Naive B cell (primary cell): ENCODE measurements around the gene SERINC3. TPM values are rescaled to one million over a fixed set of nuclear protein-coding genes. Genes with fewer than 3 reads are reported as not detected.

Experiments used
- ATAC-seq, 2 donors: fragments of 150-1000 bp; cut with Tn5 transposase; 2 replicates each; pipeline ENCODE4 v1.10.0; 2021; ENCODE audit warnings: low read depth in 2 of 2, mild to moderate bottlenecking in 2 of 2, moderate library complexity in 2 of 2
- DNase-seq: peaks from one replicate; pipeline ENCODE4 v3.0.0; 2022
- H3K27ac Mint-ChIP-seq, 6 donors: one replicate each; pipeline ENCODE4 v1.8.0; 2020 to 2022; ENCODE audit warnings: mild to moderate bottlenecking in 6 of 6, mixed read lengths in 6 of 6, moderate library complexity in 5 of 6, inconsistent platforms in 2 of 6
- H3K27me3 Mint-ChIP-seq, 3 donors: one replicate each; pipeline ENCODE4 v1.8.0; 2021 to 2022; ENCODE audit warnings: mixed read lengths in 3 of 3, mild to moderate bottlenecking in 1 of 3
- H3K36me3 Mint-ChIP-seq, 2 donors: one replicate each; pipeline ENCODE4 v1.8.0; 2020 to 2022; ENCODE audit warnings: mixed read lengths in 2 of 2, inconsistent platforms in 1 of 2, mild to moderate bottlenecking in 1 of 2
- H3K4me1 Mint-ChIP-seq, 3 donors: one replicate each; pipeline ENCODE4 v1.8.0; 2020 to 2022; ENCODE audit warnings: mixed read lengths in 3 of 3, inconsistent platforms in 1 of 3, mild to moderate bottlenecking in 1 of 3, moderate library complexity in 1 of 3
- H3K4me3 Mint-ChIP-seq, 8 donors: one replicate each; pipeline ENCODE4 v1.8.0; 2020 to 2022; ENCODE audit warnings: mild to moderate bottlenecking in 8 of 8, mixed read lengths in 8 of 8, moderate library complexity in 8 of 8, inconsistent platforms in 2 of 8
- H3K9me3 Mint-ChIP-seq, 7 donors: one replicate each; pipeline ENCODE4 v1.8.0; 2020 to 2022; ENCODE audit warnings: mixed read lengths in 7 of 7, mild to moderate bottlenecking in 5 of 7, inconsistent platforms in 2 of 7, moderate library complexity in 1 of 7
- polyA plus RNA-seq, 6 donors: library from polyadenylated mRNA; unstranded; fragments of 300-500 nt; fragmentation: Illumina TruSeq; gene quantifications; one replicate each; pipeline ENCODE4 v1.2.3, GENCODE V29; 2021; ENCODE audit warnings: low read depth in 6 of 6

Gene SERINC3
- polyA plus RNA-seq, 6 donors from 2014 or later: 120 to 145 (median 133) TPM

DNA sequence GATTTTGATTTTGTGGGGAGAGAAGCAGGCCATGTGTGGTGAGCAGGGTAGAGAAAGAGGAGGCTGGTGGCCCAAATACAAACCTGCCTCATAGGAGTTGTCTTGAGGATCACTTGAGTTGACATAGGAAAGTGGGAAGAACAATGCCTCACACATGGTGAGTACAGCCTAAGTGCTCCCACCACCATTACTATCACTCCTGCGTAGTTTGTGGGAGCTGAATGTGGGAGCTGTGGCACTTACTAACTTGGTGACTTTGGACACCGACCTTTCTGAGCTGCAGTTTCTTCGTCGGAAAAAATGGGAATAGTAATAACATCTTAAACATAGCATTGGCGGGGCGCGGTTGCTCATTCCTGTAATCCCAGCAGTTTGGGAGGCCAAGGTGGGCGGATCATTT lies 25.5 kb upstream of the SERINC3 start:
- Mint-ChIP-seq H3K36me3 (no peaks in the 10 kb centered on the region), H3K9me3 (no peaks in the 10 kb centered on the region), H3K4me3 (no peak overlapping the region), H3K4me1 (no peaks in the 10 kb centered on the region), H3K27me3 (no peaks in the 10 kb centered on the region), H3K27ac (peak overlapping the region in 1 of 6 donors; percentile 10)
- no peak for DNase-seq
- no peak for ATAC-seq

DNA sequence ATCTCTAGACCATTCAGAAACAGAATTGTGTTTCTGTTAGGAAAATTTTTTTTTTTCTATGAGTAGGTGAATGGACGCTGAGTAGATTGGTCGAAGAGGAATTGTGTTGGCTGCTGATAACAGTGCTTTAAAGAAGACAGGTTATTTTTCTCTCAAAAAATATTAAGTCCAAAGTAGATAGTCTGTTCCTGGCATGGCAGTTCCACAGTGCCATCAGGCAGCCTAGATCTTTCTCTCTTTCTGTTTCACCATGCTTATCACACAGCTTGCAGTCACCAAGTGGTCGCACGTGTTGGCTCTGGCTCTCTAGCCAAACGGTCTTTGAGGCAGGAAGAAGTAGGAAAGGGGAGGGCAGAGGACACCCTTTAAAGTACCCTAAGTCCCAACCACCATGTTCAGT lies 22.4 kb upstream of the SERINC3 start:
- Mint-ChIP-seq H3K36me3 (no peaks in the 10 kb centered on the region), H3K4me3 (no peak overlapping the region), H3K27ac (no peak overlapping the region), H3K9me3 (no peaks in the 10 kb centered on the region), H3K27me3 (no peaks in the 10 kb centered on the region), H3K4me1 (no peaks in the 10 kb centered on the region)
- ATAC-seq: no peak
- DNase-seq: no peak

GRCh38 chr20:44543358-44543757 lies 21.5 kb upstream of the SERINC3 start:
- DNase-seq (no peak), ATAC-seq (no peak)
- Mint-ChIP-seq H3K36me3 (no peaks in the 10 kb centered on the region), H3K27ac (peak overlapping the region in 1 of 6 donors; percentile 38), H3K27me3 (no peaks in the 10 kb centered on the region), H3K9me3 (no peaks in the 10 kb centered on the region), H3K4me3 (no peak overlapping the region), H3K4me1 (no peaks in the 10 kb centered on the region)

GRCh38 chr20:44542890-44543289 lies 21.0 kb upstream of the SERINC3 start:
- Mint-ChIP-seq H3K9me3 (no peaks in the 10 kb centered on the region), H3K4me3 (no peak overlapping the region), H3K27me3 (no peaks in the 10 kb centered on the region), H3K36me3 (no peaks in the 10 kb centered on the region), H3K27ac (no peak overlapping the region), H3K4me1 (no peaks in the 10 kb centered on the region)
- ATAC-seq (no peak), DNase-seq (no peak)

- no peak overlapping the region for H3K4me3 Mint-ChIP-seq
- H3K4me1 Mint-ChIP-seq: no peaks in the 10 kb centered on the region
- DNase-seq (no peak), ATAC-seq (no peak)
- no peak overlapping the region for H3K27ac Mint-ChIP-seq
- no peaks in the 10 kb centered on the region for H3K9me3 Mint-ChIP-seq
- no peaks in the 10 kb centered on the region for H3K36me3 Mint-ChIP-seq
- no peaks in the 10 kb centered on the region for H3K27me3 Mint-ChIP-seq
Measured at GRCh38 chr20:44541992-44542391, 20.1 kb upstream of the SERINC3 start.

GRCh38 chr20:44540834-44541233 lies 19.0 kb upstream of the SERINC3 start:
- H3K27ac Mint-ChIP-seq: no peak overlapping the region
- no peaks in the 10 kb centered on the region for H3K36me3 Mint-ChIP-seq
- no peak for DNase-seq

DNA sequence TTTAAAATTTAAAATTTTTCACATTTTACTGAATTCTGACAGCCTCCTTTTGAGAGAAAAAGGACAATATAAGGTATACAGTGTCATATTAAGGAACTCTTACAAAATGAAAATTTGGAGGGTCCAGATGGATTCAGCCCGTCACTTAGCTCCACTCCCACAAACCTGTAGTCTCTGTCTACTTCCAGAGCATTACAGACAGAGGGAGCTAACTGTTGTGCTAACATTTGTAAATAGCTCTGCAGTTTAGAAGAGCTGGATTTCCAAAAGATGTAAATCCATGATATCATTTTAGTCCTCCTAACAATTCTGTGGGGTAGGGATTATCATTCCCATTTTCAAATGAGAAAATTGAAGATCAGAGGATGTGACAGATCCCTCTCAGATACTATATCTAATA lies 16.1 kb upstream of the SERINC3 start:
- Mint-ChIP-seq H3K27me3 (no peaks in the 10 kb centered on the region), H3K4me3 (no peak overlapping the region), H3K4me1 (peaks cover 4 to 7% (median 6%) of the 10 kb centered on the region in 3 donors), H3K9me3 (no peaks in the 10 kb centered on the region), H3K27ac (no peak overlapping the region), H3K36me3 (no peaks in the 10 kb centered on the region)
- ATAC-seq (no peak), DNase-seq (no peak)

More at GRCh38 chr20:44540834-44541233, 19.0 kb upstream of the SERINC3 start:
- no peak overlapping the region for H3K4me3 Mint-ChIP-seq
- H3K27me3 Mint-ChIP-seq: no peaks in the 10 kb centered on the region
- H3K4me1 Mint-ChIP-seq: peaks cover 4 to 7% (median 6%) of the 10 kb centered on the region in 3 donors
- no peaks in the 10 kb centered on the region for H3K9me3 Mint-ChIP-seq
- no peak for ATAC-seq

GRCh38 chr20:44536175-44536574 lies 14.3 kb upstream of the SERINC3 start:
- no peaks in the 10 kb centered on the region for H3K9me3 Mint-ChIP-seq
- DNase-seq (no peak), ATAC-seq (no peak)
- H3K36me3 Mint-ChIP-seq: no peaks in the 10 kb centered on the region
- H3K4me1 Mint-ChIP-seq: peaks cover 7 to 11% (median 9%) of the 10 kb centered on the region in 3 donors
- peak overlapping the region in 1 of 6 donors; percentile 27 for H3K27ac Mint-ChIP-seq
- no peak overlapping the region for H3K4me3 Mint-ChIP-seq
- H3K27me3 Mint-ChIP-seq: no peaks in the 10 kb centered on the region

- Mint-ChIP-seq H3K36me3 (no peaks in the 10 kb centered on the region), H3K4me3 (no peak overlapping the region), H3K9me3 (no peaks in the 10 kb centered on the region), H3K27me3 (no peaks in the 10 kb centered on the region), H3K4me1 (peaks cover 7 to 12% (median 11%) of the 10 kb centered on the region in 3 donors), H3K27ac (no peak overlapping the region)
- ATAC-seq: no peak
- no peak for DNase-seq
Measured at GRCh38 chr20:44533928-44534327, 12.1 kb upstream of the SERINC3 start.

DNA sequence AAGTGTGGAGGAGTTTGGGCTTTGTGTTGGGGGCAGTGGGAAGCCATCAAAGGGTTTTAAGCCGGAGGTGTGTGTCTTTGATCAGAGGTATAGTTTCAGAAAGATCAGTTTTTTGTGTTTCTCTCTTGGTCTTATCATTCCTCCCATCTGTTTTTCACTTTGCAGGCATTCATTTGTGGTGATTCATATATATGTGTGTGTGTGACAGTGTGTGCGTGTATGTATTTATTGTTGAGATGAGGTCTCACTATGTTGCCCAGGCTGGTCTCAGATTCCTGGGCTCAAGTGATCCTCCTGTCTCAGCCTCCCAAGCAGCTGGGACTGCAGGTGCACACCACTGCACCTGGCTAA lies 11.1 kb upstream of the SERINC3 start:
- no peak for DNase-seq
- Mint-ChIP-seq H3K4me3 (no peak overlapping the region), H3K27ac (no peak overlapping the region), H3K27me3 (no peaks in the 10 kb centered on the region), H3K36me3 (no peaks in the 10 kb centered on the region), H3K4me1 (peaks cover 7 to 12% (median 11%) of the 10 kb centered on the region in 3 donors), H3K9me3 (no peaks in the 10 kb centered on the region)
- ATAC-seq: no peak

DNA sequence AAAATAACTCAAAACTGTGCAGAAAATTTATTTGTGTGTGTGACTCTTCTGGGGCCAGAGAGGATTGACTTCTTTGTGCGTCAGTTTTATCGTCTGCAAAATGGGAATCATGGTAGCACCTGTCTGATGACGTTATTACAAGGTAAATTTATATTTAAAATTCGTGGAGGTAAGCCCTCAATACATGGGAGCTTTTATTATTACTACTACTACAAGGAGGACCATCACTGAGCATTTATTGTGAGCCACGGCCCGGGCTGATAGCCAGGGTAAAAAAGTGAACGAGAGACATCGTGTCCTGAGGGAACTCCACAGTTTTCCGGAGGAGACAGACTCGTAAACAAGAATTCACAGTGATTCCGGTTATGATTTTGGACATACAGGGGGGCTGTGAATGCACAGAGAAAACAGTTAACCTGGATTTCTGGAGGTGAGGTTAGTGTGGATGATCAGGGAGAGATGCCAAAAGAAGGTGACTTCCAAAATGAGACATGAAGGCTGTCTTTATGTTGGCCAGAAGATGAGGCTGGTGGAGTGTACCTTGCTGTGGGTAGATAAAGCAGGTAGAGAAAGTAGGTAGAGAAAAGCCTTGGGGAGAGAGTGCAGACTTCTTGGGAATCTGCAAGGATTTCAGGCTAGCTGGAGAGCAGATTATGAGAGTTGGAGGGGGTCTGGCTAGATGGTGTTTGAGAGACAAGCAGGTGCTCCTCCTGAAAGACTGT lies 10.6 kb upstream of the SERINC3 start:
- H3K9me3 Mint-ChIP-seq: no peaks in the 10 kb centered on the region
- H3K4me1 Mint-ChIP-seq: peaks cover 7 to 12% (median 11%) of the 10 kb centered on the region in 3 donors
- no peak overlapping the region for H3K4me3 Mint-ChIP-seq
- no peak overlapping the region for H3K27ac Mint-ChIP-seq
- H3K36me3 Mint-ChIP-seq: no peaks in the 10 kb centered on the region
- no peaks in the 10 kb centered on the region for H3K27me3 Mint-ChIP-seq
- peak in 1 of 2 donors; percentile 14 for ATAC-seq
- DNase-seq: no peak

- H3K9me3 Mint-ChIP-seq: no peaks in the 10 kb centered on the region
Measured at GRCh38 chr20:44528309-44528708, 6.4 kb upstream of the SERINC3 start.

DNA sequence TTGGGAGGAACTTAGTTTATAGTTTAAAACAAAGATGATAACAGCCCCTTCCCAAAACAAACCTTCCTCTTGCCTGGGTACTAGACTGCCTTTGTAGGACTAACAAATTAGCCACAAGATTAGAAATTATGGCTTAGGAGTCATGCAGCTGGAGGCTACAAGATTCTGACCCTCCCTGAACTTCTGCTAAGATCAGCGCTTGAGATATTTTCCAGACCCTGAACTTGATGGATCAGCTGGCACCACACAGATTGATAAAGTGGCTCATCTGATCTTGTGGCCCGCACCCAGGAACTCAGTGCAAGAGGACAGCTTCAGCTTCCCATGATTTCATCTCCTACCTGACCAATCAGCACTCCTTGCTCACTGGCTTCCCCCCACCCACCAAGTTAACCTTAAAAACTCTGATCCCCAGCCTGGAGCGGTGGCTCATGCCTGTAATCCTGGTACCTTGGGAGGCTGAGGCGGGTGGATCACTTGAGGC lies 5.9 kb upstream of the SERINC3 start:
- Mint-ChIP-seq H3K4me1 (peaks cover 3 to 13% (median 7%) of the 10 kb centered on the region in 3 donors), H3K27ac (peak overlapping the region in 1 of 6 donors; percentile 52), H3K4me3 (peak overlapping the region in 1 of 8 donors; percentile 49), H3K27me3 (no peaks in the 10 kb centered on the region), H3K36me3 (no peaks in the 10 kb centered on the region), H3K9me3 (no peaks in the 10 kb centered on the region)
- DNase-seq (no peak), ATAC-seq (no peak)

More at GRCh38 chr20:44528309-44528708, 6.4 kb upstream of the SERINC3 start:
- DNase-seq: no peak
- Mint-ChIP-seq H3K4me3 (peak overlapping the region in 2 of 8 donors; percentile 15 to 25), H3K27me3 (no peaks in the 10 kb centered on the region), H3K4me1 (peaks cover 0 to 9% (median 5%) of the 10 kb centered on the region in 3 donors), H3K36me3 (no peaks in the 10 kb centered on the region), H3K27ac (peak overlapping the region in 1 of 6 donors; percentile 33)
- no peak for ATAC-seq

DNA sequence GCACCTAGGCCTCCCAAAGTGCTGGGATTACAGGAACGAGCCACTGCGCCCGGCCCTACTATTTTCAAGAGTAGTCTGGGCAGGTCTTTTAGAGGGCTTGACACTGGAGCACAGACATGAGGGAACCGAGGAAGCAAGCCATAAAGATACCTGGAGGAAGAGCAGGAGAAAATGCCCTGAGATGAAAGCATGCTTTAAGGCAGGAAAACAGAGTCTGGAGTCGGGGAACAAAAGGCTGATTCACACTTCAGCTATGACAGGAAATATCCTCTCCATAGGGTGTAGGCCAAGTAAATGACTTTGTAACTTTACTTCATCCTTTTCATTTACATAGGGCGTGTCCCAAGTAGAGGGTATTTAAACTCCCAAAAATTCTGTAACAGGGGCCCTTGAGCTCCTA lies 4.3 kb upstream of the SERINC3 start:
- DNase-seq (no peak), ATAC-seq (no peak)
- no peaks in the 10 kb centered on the region for H3K9me3 Mint-ChIP-seq
- H3K27ac Mint-ChIP-seq: peak overlapping the region in 1 of 6 donors; percentile 38
- H3K4me3 Mint-ChIP-seq: peak overlapping the region in 1 of 8 donors; percentile 66
- no peaks in the 10 kb centered on the region for H3K36me3 Mint-ChIP-seq
- H3K27me3 Mint-ChIP-seq: no peaks in the 10 kb centered on the region
- peaks cover 12 to 19% (median 13%) of the 10 kb centered on the region in 3 donors for H3K4me1 Mint-ChIP-seq
